DOHH2 (cell line): ENCODE results near the gene KCNN4.
"Not testable (repeated sequence)": the region's sequence is repeated elsewhere in the genome, so short reads cannot be mapped to it uniquely, and the experiment has no call there.

Experiments used
- H3F3A ChIP-seq: fragments of 200-600 bp; sonication (generic), shearing (Covaris generic); 2 replicates; pipeline ENCODE4 v1.6.0; 2016; ENCODE audit warnings: antibody characterized with exemption, mild to moderate bottlenecking; ENCODE audit not compliant: control insufficient read depth, insufficient read depth
- H3K27ac ChIP-seq: fragments of 200-600 bp; sonication (generic); 2 replicates; pipeline ENCODE4 v1.5.1; 2014; ENCODE audit warnings: low read depth, mild to moderate bottlenecking, low read length, moderate library complexity
- H3K27me3 ChIP-seq: fragments of 200-600 bp; sonication (generic); 2 replicates; pipeline ENCODE4 v1.6.1; 2014; ENCODE audit warnings: mild to moderate bottlenecking, low read length, mixed read lengths; ENCODE audit not compliant: control insufficient read depth
- H3K36me3 ChIP-seq: fragments of 200-600 bp; sonication (generic); 2 replicates; pipeline ENCODE4 v1.6.1; 2014; ENCODE audit warnings: mild to moderate bottlenecking, low read length, moderate library complexity, mixed read lengths; ENCODE audit not compliant: control insufficient read depth
- H3K4me1 ChIP-seq: fragments of 200-600 bp; sonication (generic); 2 replicates; pipeline ENCODE4 v1.6.1; 2014; ENCODE audit warnings: mild to moderate bottlenecking, low read length, mixed read lengths; ENCODE audit not compliant: control insufficient read depth
- H3K4me2 ChIP-seq: fragments of 200-600 bp; sonication (generic); 2 replicates; pipeline ENCODE4 v1.6.0; 2014; ENCODE audit warnings: mild to moderate bottlenecking, low read length, moderate library complexity
- H3K4me3 ChIP-seq: fragments of 200-600 bp; sonication (generic); 2 replicates; pipeline ENCODE4 v1.5.1; 2014; ENCODE audit warnings: mild to moderate bottlenecking, low read length, mixed read lengths
- H3K79me2 ChIP-seq: fragments of 200-600 bp; sonication (generic); 2 replicates; pipeline ENCODE4 v1.6.1; 2014; ENCODE audit warnings: mild to moderate bottlenecking, low read length, mixed read lengths; ENCODE audit not compliant: control insufficient read depth
- H3K9me2 ChIP-seq: fragments of 200-600 bp; sonication (generic); replicated peaks from 2 replicates; pipeline ENCODE4 v1.6.1; 2014; ENCODE audit warnings: mild to moderate bottlenecking, low read length, mixed read lengths; ENCODE audit not compliant: control insufficient read depth
- H3K9me3 ChIP-seq: fragments of 200-600 bp; sonication (generic); 2 replicates; pipeline ENCODE4 v1.6.1; 2014; ENCODE audit warnings: antibody characterized with exemption, low read length, mixed read lengths; ENCODE audit not compliant: control insufficient read depth, insufficient read depth
- H4K20me1 ChIP-seq: fragments of 200-600 bp; sonication (generic); 2 replicates; pipeline ENCODE4 v1.6.0; 2014; ENCODE audit warnings: low read depth, mild to moderate bottlenecking, antibody characterized with exemption, low read length, moderate library complexity; ENCODE audit not compliant: control insufficient read depth, insufficient read depth
- CTCF ChIP-seq: fragments of 200-600 bp; sonication (generic); IDR thresholded peaks from one replicate; pipeline ENCODE4 v1.5.1; 2014; ENCODE audit warnings: antibody characterized with exemption, mild to moderate bottlenecking, low read depth, low read length; ENCODE audit not compliant: poor library complexity, severe bottlenecking
- EZH2phosphoT487 ChIP-seq: fragments of 200-600 bp; sonication (generic); IDR thresholded peaks from 2 replicates; pipeline ENCODE4 v1.6.1; 2017; ENCODE audit warnings: borderline replicate concordance, mild to moderate bottlenecking, antibody characterized with exemption, low read length, moderate library complexity, mixed read lengths

Gene KCNN4

GRCh38 chr19:43780706-43781525, at the start of gene KCNN4:
Gene KCNN4 (minus strand): TSS chr19:43780973. CDS start chr19:43780861, 112 bp downstream.
- H3K79me2 ChIP-seq: peaks cover 52% of the 10 kb centered on the region
- H3K36me3 ChIP-seq: peaks cover 17% of the 10 kb centered on the region
- peak within 1 kb of the TSS; percentile 90 for H3K4me2 ChIP-seq
- peak within 1 kb of the TSS; percentile 95 for H3K27ac ChIP-seq
- peak within 1 kb of the TSS; percentile 94 for H3K4me3 ChIP-seq
- no peaks in the 10 kb centered on the region for H3K27me3 ChIP-seq
- no peaks in the 10 kb centered on the region for H4K20me1 ChIP-seq
- no peaks in the 10 kb centered on the region for H3K9me3 ChIP-seq
- peaks cover 88% of the 10 kb centered on the region for H3K4me1 ChIP-seq
- no peaks in the 10 kb centered on the region for H3K9me2 ChIP-seq
- TF ChIP-seq CTCF: no peak
- no peak for TF ChIP-seq EZH2phosphoT487
- H3F3A ChIP-seq: peaks cover 35% of the 10 kb centered on the region

- Histone ChIP-seq H3K79me2 (no peaks in the 10 kb centered on the region), H3F3A (no peaks in the 10 kb centered on the region), H3K27ac (no peak within 1 kb of the TSS), H3K36me3 (no peaks in the 10 kb centered on the region), H3K4me2 (peak within 1 kb of the TSS; percentile 60), H3K9me3 (peaks cover 7% of the 10 kb centered on the region), H4K20me1 (no peaks in the 10 kb centered on the region), H3K4me3 (peak within 1 kb of the TSS; percentile 72), H3K27me3 (no peaks in the 10 kb centered on the region), H3K4me1 (no peaks in the 10 kb centered on the region), H3K9me2 (no peaks in the 10 kb centered on the region)
- no peak for TF ChIP-seq CTCF
- TF ChIP-seq EZH2phosphoT487: no peak
Observed at GRCh38 chr19:43826787-43827754, 46.3 kb upstream of the KCNN4 start, which contains the start of gene ZNF283. Gene ZNF283 (plus strand): TSS chr19:43827321. CDS start chr19:43833505, 6,184 bp downstream.

- not testable (repeated sequence) for H4K20me1 ChIP-seq, H3K79me2 ChIP-seq, H3K27ac ChIP-seq, H3K27me3 ChIP-seq, H3K4me3 ChIP-seq, H3K9me2 ChIP-seq, H3K4me1 ChIP-seq, H3K9me3 ChIP-seq, H3K4me2 ChIP-seq, H3K36me3 ChIP-seq, H3F3A ChIP-seq
Observed at GRCh38 chr19:43824572-43824971, 43.8 kb upstream of the KCNN4 start.

DNA sequence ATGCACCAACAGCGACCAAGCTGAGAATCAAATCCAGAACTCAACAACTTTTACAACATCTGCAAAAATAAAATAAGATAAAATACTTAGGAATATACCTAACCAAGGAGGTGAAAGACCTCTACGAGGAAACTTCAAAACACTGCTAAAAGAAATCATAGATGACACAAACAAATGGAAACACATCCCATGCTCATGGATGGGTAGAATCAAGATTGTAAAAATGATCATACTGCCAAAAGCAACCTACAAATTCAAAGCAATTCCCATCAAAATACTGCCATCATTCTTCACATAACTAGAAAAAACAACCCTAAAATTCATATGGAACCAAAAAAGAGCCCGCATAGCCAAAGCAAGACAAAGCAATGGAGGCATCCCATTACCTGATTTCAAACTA, 43.1 kb upstream of the KCNN4 start:
- H3K79me2 ChIP-seq, H3K27me3 ChIP-seq, H3K4me3 ChIP-seq, H3K4me2 ChIP-seq, H3F3A ChIP-seq, H3K9me2 ChIP-seq, H3K4me1 ChIP-seq, H3K27ac ChIP-seq, H3K36me3 ChIP-seq, H4K20me1 ChIP-seq, H3K9me3 ChIP-seq: not testable (repeated sequence)
